Stimulated activated CD4-positive, alpha-beta T cell treated with anti-CD3 and anti-CD28 coated beads, TNF-alpha, amount 100 ng/mL, for 24 hours (primary cell): Measurements from ENCODE around the gene SLC6A11.
A peak's percentile ranks its signal among the peaks of the same experiment; 100 is the strongest.

ENCODE experiments used
- DNase-seq, 3 experiments: peaks; one replicate each; pipeline ENCODE4 v3.0.0-alpha.2; 2020; ENCODE audit warnings: low read depth in 3 of 3

The SLC6A11 gene

GRCh38 chr3:10839167-10839566, 23.1 kb downstream of the SLC6A11 start:
- DNase-seq = no peak

GRCh38 chr3:10841100-10841499, 25.1 kb downstream of the SLC6A11 start:
- DNase-seq = no peak

- no peak for DNase-seq
Measured at GRCh38 chr3:10843378-10843777, 27.4 kb downstream of the SLC6A11 start.

- DNase-seq = no peak
Measured at GRCh38 chr3:10845001-10845761, 29.2 kb downstream of the SLC6A11 start.

- DNase-seq = no peak
Measured at GRCh38 chr3:10845839-10846656, 30.0 kb downstream of the SLC6A11 start.

GRCh38 chr3:10846657-10846975, 30.6 kb downstream of the SLC6A11 start:
- DNase-seq = no peak

GRCh38 chr3:10848261-10848660, 32.2 kb downstream of the SLC6A11 start:
- peak in 2 of 3 experiments; percentile 5 to 35 for DNase-seq

GRCh38 chr3:10852066-10852808, 36.2 kb downstream of the SLC6A11 start:
- DNase-seq = no peak

GRCh38 chr3:10855083-10855870, 39.2 kb downstream of the SLC6A11 start:
- DNase-seq = no peak

GRCh38 chr3:10855871-10856662, 40.0 kb downstream of the SLC6A11 start:
- DNase-seq = no peak

- DNase-seq = no peak
Measured at GRCh38 chr3:10857235-10857634, 41.2 kb downstream of the SLC6A11 start.

- no peak for DNase-seq
Measured at GRCh38 chr3:10858091-10858490, 42.1 kb downstream of the SLC6A11 start.

GRCh38 chr3:10867384-10867783, 51.4 kb downstream of the SLC6A11 start:
- DNase-seq = no peak

GRCh38 chr3:10869460-10869859, 53.4 kb downstream of the SLC6A11 start:
- no peak for DNase-seq

GRCh38 chr3:10870296-10870695, 54.3 kb downstream of the SLC6A11 start:
- no peak for DNase-seq

- no peak for DNase-seq
Measured at GRCh38 chr3:10873415-10873814, 57.4 kb downstream of the SLC6A11 start.

- no peak for DNase-seq
Measured at GRCh38 chr3:10875914-10876313, 59.9 kb downstream of the SLC6A11 start.

GRCh38 chr3:10876661-10877060, 60.6 kb downstream of the SLC6A11 start:
- no peak for DNase-seq

- DNase-seq = no peak
Measured at GRCh38 chr3:10882851-10883250, 66.8 kb downstream of the SLC6A11 start.

GRCh38 chr3:10883478-10884234, 67.6 kb downstream of the SLC6A11 start:
- no peak for DNase-seq
